GM19043 (cell line): ENCODE data around the gene ABT1.
"Not testable (repeated sequence)": the region's sequence is repeated elsewhere in the genome, so short reads cannot be mapped to it uniquely, and the experiment has no call there.

Experiments
- ATAC-seq: cut with Tn5 transposase; IDR thresholded peaks from one replicate; pipeline ENCODE4 v1.9.1; 2021; ENCODE audit warnings: low read depth; ENCODE audit not compliant: unreplicated experiment

The ABT1 gene

DNA sequence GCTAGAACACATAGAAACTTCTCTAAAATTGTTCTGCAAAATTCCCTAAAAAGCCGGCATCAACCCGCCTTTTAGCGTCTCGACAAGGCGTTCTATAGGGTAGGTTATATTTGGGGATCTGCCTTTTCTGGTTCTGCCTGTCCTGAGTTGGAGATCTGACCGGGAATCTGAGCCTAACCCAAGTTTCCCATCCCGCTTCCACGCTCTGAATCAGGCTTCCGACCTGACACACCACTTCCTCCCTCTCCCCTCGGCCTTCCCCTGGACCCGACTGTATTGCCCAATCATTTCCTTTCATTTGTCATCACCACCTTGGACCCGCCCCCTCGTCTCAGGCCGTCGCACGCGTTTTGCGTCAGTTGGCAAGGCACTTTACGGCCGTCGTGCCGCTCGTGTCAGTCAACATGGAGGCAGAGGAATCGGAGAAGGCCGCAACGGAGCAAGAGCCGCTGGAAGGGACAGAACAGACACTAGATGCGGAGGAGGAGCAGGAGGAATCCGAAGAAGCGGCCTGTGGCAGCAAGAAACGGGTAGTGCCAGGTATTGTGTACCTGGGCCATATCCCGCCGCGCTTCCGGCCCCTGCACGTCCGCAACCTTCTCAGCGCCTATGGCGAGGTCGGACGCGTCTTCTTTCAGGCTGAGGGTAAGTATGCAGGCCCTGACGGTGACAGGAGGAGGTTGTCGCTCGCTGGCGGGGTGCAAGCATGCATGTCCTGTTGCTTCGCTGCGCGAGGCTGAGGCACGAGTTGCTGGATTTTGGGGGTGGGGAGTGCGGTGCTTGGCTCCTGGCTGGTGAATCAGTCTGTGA lies at the start of gene ABT1:
ABT1 (plus strand) TSS at position 375 of the 810 bp plus-strand sequence; CDS start at position 405, 30 bp downstream.
- peak; percentile 65 for ATAC-seq

DNA sequence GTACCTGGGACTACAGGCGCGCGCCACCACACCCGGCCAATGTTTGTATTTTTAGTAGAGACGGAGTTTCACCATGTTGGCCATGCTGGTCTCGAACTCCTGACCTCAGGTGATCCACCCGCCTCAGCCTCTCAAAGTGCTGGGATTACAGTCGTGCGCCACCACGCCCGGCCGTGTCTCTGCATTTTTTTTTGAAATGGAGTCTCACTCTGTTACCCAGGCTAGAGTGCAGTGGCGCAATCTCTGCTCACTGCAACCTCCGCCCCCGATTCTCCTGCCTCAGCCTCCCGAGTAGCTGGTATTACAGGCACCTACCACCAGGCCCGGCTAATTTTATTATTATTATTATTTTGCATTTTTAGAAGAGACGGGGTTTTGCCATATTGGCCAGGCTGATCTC lies 49.4 kb upstream of the ABT1 start:
- ATAC-seq = not testable (repeated sequence)

DNA sequence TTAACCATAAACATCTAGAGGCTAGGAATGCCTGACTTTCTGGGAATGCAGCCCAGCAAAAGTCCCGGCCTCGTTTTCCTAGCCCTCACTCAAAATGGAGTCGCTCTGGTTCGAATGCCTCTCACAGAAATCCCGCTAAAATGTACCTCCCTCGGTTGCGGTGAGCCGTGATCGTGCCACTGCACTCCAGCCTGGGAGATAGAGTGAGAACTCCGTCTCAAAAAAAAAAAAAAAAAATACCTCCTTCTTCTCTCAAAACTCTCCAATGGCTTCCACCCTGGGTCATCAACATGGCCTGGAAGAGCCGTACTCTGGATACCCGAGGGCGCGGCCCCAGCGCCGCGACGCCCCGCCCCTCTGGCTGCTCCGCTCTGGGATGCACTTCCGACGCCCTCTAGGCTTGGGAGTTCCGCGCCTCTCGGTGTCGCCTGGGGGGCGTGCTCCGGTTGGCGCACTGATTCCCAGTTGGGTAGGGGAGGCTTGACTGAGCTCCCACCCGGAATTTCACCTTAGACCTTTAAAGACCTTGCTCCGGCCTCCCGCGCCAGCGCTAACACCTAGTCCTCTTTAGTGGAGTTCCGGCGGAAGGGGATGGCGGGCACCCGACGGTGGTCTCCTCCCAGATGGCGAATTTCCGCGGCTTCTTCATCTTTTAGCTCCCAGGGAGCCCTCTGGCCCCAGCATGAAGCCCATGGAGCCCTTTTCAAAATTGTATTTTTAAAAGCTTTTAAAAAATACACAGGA lies 46.3 kb upstream of the ABT1 start:
- ATAC-seq = no peak

DNA sequence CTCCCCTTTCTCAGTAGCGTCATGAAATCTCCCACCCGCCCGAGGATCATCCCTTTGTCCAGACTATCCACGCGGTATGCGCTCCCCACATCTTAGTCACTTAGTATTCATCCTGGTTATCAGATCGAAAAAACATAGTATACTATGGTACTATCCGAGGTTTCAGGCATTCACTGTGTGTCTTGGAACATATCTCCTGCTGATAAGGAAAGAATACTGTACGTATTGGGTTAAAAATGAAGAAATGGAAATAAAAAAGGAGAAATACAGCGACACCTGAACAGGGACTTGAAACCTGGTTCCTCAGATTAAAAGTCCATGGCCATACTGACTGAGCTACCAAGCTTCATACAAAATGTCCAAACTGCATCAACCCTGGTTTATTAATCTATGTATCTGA lies 44.5 kb upstream of the ABT1 start:
- ATAC-seq = no peak

DNA sequence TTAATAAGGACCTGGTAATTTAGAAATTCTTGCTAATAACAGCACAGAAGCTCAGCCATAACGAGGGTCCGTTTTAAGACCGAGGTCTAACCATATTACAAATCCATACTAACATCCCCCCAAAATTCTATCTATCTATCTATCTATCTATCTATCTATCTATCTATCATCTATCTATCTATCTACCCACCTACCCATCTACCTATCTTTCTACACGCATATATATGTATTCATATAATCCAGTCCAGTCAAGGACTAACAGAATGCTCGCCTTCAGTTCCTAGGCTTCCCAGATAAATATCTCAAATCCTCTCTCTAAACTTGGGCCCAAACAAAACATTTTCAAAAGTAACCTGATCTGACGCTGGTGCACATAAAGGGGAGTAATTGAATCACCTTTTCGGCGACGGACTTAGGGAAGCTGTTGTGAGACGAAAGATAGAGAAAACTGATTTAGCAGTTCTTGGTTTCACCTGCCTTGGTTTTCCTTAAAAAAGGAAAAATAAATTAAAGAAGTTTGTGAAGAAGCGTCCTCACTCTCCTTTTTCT lies 44.0 kb upstream of the ABT1 start:
- ATAC-seq = no peak

DNA sequence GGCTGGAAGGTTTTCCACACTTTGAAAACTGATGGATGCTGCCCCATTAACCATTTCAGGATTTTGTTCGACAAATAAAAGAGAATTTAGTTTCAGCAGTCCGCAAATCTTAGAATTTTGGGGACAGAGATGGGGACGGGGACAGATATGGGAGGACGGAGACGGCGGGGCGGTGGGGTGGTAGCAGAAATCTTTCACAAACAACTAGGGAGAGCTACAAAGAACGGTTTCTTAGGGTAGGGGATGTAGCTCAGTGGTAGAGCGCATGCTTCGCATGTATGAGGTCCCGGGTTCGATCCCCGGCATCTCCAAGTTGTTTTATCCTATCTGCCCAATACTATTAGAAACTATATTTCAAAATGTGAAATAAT lies 43.5 kb upstream of the ABT1 start:
- no peak for ATAC-seq

DNA sequence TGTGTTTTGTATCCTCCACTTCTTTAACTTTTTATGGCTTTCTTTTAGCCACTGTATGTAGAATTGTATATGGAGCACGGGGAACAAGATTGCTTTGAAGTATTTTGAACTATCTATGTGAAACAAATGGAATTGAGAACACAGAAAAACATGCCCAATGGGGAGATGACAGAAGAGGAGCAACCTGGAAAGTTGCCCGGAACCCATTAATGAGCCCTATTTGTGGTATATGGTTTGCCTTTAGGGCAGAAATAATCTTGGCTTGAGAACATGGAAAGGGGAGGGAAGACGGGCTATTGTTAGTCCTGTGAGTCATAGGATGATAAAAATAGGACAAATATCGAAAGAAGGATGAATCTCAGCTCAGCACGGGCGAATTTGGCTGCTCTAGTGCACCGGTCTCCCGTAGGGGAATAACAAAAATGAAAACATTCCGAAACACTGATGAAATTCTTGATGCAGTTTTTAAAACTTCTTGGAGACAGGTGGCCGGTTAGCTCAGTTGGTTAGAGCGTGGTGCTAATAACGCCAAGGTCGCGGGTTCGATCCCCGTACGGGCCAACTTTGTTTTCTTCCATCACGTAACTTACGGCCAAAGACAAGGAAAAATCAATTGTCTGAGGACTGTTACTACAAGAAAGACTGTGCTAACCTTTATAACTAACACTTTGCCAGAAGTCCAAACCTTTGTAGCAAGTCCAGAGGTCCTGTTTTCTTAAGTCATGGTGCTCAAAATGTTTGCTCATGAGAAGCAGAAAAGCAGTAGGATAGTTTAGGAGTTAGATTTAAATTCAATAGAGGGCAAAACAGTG lies 42.9 kb upstream of the ABT1 start:
- no peak for ATAC-seq

DNA sequence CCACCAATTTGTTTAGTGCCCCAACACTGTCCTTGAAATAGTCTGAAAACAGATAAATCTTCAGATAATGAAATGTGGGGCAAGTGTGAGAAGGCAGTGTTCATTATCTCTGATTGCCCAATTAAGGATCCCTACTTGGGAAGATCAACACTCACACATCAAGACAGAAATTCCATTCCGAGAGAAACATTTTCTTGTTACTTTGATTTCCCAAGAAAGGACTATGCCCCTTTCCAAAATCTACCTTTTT lies 42.4 kb upstream of the ABT1 start:
- ATAC-seq = no peak

DNA sequence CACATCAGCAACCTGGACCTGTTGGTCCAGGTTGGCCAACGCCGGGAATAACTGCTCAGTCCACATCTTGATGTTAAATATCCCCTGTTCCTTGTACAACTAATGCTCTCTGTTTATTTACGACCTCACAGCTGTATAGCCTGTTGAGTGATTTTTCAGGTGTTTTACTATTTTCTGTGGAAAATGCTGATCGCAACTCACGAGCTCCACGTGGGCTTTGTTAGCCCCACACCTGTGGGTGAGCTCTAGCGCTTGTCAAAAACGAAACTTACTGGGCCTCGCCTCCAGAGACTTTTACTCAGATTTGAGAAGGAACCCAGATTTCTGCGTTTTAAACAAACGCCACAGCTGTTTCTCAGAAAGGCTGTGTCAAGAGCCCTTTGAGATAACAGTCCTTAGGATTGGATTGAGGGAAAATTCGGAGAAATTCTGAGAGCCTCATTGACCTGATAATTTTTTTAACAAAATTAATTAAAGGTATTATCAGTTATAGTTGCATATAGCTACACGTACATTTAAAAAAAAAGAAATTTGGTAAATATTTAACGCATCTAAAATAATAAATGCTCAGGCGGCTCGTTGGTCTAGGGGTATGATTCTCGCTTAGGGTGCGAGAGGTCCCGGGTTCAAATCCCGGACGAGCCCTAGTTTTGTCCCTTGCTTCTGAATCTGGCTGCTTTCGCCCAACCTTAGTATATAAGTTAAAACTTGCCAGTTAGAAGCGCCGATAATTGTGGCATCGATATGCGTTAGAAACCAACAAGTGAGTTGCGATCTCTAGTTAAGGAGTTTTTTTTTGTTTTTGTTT lies 41.9 kb upstream of the ABT1 start:
- no peak for ATAC-seq

DNA sequence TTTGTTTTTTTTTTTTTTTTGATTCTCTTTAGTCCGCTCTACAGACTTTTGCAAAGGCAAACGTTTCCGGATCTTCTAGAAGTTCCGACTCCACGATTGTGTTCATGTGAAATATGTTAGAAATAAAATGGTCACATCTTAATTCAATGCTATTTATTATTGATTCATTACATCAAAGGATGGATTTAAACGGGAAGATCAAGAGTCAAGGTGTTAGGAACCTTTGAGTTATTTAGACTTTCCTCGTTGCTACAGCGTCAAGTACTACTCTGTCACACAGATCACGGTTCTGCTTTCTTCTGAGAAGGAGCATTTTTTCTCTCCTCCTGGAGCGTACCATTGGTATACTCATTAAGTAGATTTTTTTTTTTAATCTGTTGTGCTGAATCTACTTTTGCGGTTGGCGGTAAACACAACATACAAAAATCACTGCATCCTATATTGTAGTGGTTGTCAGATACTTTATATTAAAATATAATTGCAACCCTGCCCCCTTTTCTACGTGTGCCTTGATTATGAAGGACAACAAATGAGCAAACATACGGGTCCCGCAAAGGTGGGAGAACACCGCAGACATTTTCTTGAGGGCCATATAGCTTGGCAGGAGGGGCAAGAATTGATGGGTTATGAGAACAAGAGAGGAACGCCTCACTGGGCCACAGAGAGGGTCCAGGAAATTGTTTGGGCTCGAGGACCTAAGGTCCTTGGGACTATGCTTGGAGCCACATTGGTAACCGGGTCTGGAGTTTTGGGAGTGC lies 41.1 kb upstream of the ABT1 start:
- no peak for ATAC-seq

DNA sequence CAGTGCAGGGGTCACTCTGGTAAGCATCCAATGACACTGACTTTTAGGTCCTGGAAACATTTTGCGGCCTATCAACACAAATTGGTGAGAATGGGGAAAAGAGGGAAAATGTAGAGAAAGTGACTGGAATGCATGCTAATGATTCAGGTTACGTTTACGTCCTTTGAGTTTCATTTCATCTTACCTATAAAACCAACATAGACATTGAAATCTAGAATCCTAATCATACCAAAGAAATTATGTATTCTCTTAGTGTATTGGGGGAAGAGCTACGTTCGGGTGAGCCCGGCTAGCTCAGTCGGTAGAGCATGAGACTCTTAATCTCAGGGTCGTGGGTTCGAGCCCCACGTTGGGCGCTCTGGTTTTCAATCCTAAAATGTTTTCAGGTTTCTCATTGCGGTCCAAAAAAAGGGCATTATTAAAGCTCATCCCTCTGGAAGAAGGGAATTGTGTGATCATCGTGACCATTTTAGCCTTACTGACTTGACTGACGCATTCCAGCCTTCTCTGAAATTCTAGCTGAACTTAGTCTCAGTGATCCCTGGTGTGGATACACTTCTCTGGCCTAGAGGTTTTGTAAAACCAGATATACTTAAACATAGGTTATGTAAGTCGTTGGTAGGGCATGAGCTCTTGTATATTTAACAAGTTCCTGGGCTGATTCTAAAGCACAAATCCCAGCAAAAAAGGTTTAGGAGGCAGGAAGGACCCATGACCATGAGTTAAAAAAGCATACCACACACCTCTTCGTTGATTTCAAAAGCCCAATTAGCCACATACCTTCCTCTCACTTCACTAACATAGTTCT lies 40.3 kb upstream of the ABT1 start:
- no peak for ATAC-seq

DNA sequence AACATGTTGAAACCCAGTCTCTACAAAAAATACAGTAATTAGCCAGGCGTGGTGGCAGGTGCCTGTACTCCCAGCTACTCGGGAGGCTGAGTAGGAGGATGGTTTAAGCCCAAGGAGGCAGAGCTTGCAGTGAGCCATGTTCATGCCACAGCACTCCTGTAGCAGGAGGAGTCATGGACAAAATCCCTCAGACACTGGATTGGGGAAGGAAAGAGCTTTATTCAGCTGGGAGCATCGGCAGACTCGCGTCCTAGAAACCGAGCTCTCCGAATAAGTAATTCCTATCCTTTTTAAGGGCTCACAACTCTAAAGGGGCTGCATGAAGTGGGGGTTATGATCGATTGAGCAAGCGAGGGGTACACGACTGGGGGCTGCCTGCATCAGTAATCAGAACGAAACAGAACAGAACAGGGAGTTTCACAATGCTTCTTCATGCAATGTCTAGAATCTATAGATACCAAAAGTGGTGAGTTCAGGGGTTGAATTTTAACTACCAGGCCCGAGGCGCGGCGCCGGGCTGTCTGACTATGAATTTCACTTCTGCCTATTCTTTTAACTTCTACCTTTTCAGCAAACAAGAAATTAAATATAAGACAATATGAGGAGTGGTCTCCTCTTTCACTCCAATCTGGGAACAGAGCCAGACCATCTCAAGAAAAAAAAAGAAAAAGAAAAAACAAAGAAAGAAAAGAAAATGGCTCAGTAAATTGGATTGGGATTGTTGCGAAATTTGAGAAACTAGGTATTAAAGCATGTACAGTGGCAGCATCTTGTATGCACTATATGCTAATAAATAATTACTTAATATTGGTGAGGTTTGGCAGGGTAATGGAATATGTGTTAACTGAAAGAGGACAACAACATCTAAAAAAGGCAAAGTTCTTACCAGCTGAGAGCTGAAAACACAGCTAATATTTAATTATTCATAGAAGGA lies 35.0 kb upstream of the ABT1 start:
- ATAC-seq = no peak

DNA sequence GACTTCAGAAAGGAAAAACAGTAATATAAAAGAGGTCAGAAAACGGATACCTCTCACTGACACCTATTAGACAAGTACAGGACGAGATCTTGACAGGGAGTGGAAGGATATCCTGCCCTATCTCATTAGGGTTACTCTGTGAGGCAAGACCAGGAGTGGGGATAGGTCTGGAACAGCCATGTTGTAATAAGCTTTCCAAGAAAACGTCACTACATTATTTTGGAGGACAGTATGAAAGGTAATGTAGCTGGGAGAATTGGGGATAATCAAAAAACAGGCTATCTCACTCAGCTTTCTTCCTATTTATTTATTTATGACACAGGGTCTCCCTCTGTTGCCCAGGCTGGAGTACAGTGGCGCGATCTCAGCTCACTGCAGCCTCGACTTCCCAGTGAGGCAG lies 33.3 kb upstream of the ABT1 start:
- ATAC-seq = no peak

DNA sequence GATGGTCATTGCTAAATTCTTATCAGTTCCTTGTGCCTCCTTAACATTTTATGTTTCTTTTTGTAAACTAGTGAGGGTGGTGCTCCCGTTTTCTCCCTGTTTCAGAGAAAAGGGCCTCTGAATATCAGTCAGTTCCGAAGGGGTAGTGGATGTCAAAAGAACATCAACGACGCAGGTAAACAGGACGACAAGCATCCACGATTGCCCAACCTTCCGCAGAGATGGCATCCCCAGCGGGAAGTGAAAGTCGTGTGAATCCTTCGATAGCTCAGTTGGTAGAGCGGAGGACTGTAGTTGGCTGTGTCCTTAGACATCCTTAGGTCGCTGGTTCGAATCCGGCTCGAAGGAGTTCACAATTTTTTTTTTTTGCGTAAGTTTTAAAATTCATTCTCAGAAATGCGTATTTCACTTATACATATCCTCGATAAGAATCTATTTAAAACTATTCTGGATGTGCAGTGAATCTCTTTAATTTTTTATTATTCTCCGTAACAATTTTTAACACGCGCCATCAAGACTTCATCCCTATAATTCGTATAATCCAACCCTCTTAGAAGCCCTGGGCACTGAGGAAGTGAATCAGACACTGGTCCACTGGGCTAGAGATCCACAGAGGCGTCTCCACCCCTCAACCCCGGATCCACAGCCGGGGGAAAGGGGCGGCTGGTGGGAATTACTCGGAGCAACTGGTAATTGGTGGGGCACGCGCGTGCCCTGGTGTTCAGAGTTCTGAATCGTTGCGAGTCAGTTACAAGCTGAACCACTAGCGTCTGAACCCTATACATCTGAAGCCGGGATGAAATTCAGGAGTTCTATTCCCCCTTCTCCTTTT lies 27.9 kb upstream of the ABT1 start:
- peak; percentile 61 for ATAC-seq

DNA sequence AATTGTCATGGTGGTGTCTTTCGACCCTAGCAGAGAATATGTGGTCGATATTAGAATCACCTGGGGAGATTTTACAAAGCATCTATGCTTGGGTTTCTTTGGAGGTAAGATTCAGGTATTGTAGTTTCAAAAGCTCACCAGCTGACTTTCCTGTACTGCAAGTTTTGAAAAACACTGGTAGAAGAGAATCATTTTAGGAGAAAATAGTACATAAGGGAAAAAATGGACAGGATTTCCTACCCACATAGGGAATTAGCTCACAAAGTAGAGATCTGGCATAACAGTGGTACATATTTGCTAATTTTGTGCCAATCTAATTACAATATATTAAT lies 27.4 kb upstream of the ABT1 start:
- no peak for ATAC-seq

DNA sequence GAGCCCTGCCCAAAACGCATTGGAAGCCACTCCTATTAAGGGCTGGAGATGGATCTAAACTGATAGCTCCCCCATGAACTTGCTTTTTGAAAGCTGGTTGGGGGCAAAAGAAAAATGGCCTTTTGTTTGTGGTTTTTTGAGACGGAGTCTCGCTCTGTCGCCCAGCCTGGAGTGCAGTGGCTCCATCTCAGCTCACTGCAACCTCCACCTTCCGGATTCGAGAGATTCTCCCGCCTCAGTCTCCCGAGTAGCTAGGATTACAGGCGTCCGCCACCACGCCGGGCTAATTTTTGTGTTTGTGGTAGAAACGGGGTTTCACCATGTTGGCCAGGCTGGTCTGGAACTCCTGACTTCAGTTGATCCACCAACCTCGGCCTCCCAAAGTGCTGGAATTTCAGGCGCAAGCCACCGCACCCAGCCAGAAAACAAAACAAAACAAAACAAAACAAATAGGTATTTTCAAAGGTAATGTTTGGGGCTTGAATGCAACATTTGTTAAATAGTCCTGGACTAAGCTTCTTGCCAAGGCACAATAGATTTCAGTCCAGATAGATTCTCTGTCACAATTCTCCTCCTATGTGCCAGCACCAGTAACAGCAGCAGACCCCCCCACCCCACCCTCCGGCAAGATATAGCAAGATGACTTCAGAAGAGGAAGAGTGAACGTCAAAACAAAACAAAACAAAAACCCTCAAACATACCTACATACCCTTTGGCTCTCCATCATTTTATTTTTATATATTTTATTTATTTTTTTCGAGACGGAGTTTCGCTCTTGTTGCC lies 26.5 kb upstream of the ABT1 start:
- ATAC-seq = no peak
